IPS-18c (cell line): ENCODE data around the gene XPO6.

Source experiments
- H3K4me3 ChIP-seq: 2 replicates; pipeline ENCODE4 v1.7.0; 2013; ENCODE audit warnings: low read depth, mild to moderate bottlenecking, low read length, moderate library complexity; ENCODE audit not compliant: insufficient read depth
- H3K9me3 ChIP-seq: one replicate; pipeline ENCODE4 v1.6.1; 2013; ENCODE audit warnings: mild to moderate bottlenecking, low read length, moderate library complexity; ENCODE audit not compliant: control insufficient read depth, insufficient read depth

Gene XPO6

DNA sequence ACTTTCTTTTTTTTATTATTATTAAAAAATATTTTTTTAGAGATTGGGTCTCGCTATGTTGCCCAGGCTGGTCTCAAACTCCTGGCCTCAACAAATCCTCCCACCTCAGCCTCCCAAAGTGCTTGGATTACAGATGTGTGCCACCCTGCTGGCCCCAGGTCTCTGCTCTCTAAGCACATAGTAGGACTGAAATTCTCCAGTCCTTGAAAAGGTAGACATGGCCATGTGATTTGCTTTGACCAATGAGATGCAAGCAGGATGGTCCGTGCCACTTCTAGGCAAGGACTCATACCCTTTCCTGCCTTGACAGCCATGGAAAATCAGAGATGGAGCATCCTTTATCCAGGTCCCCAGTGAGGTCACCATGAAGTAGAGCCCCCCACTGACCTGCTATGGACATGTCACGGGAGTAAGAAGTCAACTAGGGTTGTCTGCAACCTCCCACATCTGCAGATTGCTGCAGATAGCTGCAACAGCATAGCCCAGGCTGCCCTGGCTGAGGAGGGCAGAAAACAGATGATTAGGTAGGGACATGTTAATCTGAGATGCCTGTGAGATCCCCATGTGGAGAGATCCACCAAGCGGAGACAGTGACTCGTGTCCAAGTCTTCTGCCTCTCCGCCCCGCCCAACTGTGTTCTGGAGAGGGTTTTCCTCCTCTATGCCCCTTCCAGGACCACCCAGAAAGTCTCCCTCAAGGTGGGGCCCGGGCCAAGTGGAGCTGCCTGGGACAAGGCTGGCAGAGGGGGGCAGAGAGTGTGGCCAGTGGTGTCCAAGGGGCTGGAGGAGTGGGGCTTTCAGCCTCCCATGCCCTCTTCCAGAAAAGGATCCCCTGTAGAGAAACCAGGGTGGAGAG, 159.3 kb downstream of the XPO6 start:
- Histone ChIP-seq H3K4me3 (no peak overlapping the region), H3K9me3 (no peaks in the 10 kb centered on the region)

DNA sequence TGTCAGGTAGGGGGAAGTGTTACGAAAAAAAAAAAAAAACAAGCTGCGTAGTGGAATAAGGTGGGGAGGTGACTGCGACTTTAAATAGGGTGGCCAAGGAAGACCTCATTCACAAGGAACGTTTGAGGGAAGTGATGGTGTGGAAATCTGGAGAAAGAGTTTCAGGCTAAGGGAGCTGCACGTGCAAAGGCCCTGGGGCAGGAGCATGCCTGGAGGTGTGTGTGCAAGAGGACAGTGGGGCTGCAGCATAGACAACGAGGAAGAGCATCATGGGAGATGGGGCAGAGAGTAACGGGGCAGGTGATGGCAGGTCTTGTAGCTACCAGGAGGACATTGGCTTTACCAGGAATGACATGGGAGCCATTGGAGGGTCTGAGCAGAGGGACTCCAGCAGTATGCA, 160.3 kb downstream of the XPO6 start:
- Histone ChIP-seq H3K4me3 (no peak overlapping the region), H3K9me3 (no peaks in the 10 kb centered on the region)
